CD14-positive monocyte (primary cell): Measurements from ENCODE around the gene NSG2. TPM values are rescaled to one million over a fixed set of nuclear protein-coding genes. Genes with fewer than 3 reads are reported as not detected.
A peak's percentile ranks its signal among the peaks of the same experiment; 100 is the strongest.

ENCODE experiments used
- DNase-seq, 3 donors: peaks; one replicate each; pipeline ENCODE4 v3.0.0-alpha.2; 2011 to 2022
- H2AFZ ChIP-seq: 2 replicates; pipeline ENCODE4 v1.6.0; 2012; ENCODE audit warnings: mild to moderate bottlenecking, low read depth, low read length, inconsistent platforms; ENCODE audit not compliant: insufficient read depth, poor library complexity, severe bottlenecking
- H3K27ac ChIP-seq, 2 donors: 1 replicate in 1 of 2; 2 replicates in 1 of 2; pipeline ENCODE4 v1.5.1; 2012 to 2013; ENCODE audit warnings: low read length in 2 of 2, control low read depth in 1 of 2, inconsistent platforms in 1 of 2, low read depth in 1 of 2, mild to moderate bottlenecking in 1 of 2
- H3K27me3 ChIP-seq, 2 donors: one replicate each; pipeline versions ENCODE4 v1.6.0 to v1.6.1; 2011 to 2013; ENCODE audit warnings: low read length in 2 of 2; ENCODE audit not compliant: control insufficient read depth in 2 of 2, insufficient read depth in 2 of 2
- H3K36me3 ChIP-seq, 2 donors: replicated peaks in 1 of 2; 1 replicate in 1 of 2; 2 replicates in 1 of 2; pipeline versions ENCODE4 v1.5.1 to v1.6.1; 2012 to 2013; ENCODE audit warnings: low read length in 2 of 2, control low read depth in 1 of 2, inconsistent platforms in 1 of 2, mild to moderate bottlenecking in 1 of 2; ENCODE audit not compliant: insufficient read depth in 2 of 2, control insufficient read depth in 1 of 2
- H3K4me1 ChIP-seq, 2 donors: 1 replicate in 1 of 2; 2 replicates in 1 of 2; pipeline versions ENCODE4 v1.5.1 to v1.6.1; 2012 to 2013; ENCODE audit warnings: low read length in 2 of 2, control low read depth in 1 of 2, inconsistent platforms in 1 of 2, mild to moderate bottlenecking in 1 of 2, moderate library complexity in 1 of 2; ENCODE audit not compliant: insufficient read depth in 2 of 2, control insufficient read depth in 1 of 2
- H3K4me2 ChIP-seq: replicated peaks from 2 replicates; pipeline ENCODE3; 2012; ENCODE audit warnings: low read length, moderate library complexity, mild to moderate bottlenecking; ENCODE audit not compliant: poor library complexity, severe bottlenecking; ENCODE audit errors: extremely low read depth
- H3K4me3 ChIP-seq, 3 experiments: fragments of 200-600 bp in 1 of 3; sonication (generic) in 1 of 3; replicated peaks in 1 of 3; 1 replicate in 2 of 3; 2 replicates in 1 of 3; pipeline ENCODE4 v1.5.1; 2011 to 2013; ENCODE audit warnings: low read length in 3 of 3, mild to moderate bottlenecking in 3 of 3, control low read depth in 2 of 3, low read depth in 2 of 3, inconsistent platforms in 1 of 3, moderate library complexity in 1 of 3
- H3K79me2 ChIP-seq: 2 replicates; pipeline ENCODE4 v1.6.0; 2012; ENCODE audit warnings: mild to moderate bottlenecking, control low read depth, inconsistent platforms, low read length, moderate library complexity; ENCODE audit not compliant: insufficient read depth
- H3K9ac ChIP-seq: 2 replicates; pipeline ENCODE4 v1.6.0; 2017; ENCODE audit warnings: low read length, mild to moderate bottlenecking; ENCODE audit not compliant: insufficient read depth, poor library complexity, severe bottlenecking
- H3K9me3 ChIP-seq, 2 donors: replicated peaks in 1 of 2; 1 replicate in 1 of 2; 2 replicates in 1 of 2; pipeline versions ENCODE4 v1.5.1 to v1.6.1; 2012 to 2013; ENCODE audit warnings: low read length in 2 of 2, control low read depth in 1 of 2; ENCODE audit not compliant: control insufficient read depth in 1 of 2, insufficient read depth in 1 of 2
- H4K20me1 ChIP-seq: 2 replicates; pipeline ENCODE4 v1.6.0; 2012; ENCODE audit warnings: mild to moderate bottlenecking, low read length, control low read depth, moderate library complexity; ENCODE audit not compliant: insufficient read depth
- H3K27ac Mint-ChIP-seq, 7 donors: one replicate each; pipeline ENCODE4 v1.8.0; 2020; ENCODE audit warnings: mild to moderate bottlenecking in 7 of 7, mixed read lengths in 7 of 7, moderate library complexity in 6 of 7, inconsistent platforms in 2 of 7
- H3K27me3 Mint-ChIP-seq, 3 donors: one replicate each; pipeline ENCODE4 v1.8.0; 2021 to 2022; ENCODE audit warnings: low read depth in 3 of 3, mild to moderate bottlenecking in 3 of 3, mixed read lengths in 3 of 3, moderate library complexity in 3 of 3, inconsistent platforms in 1 of 3
- H3K36me3 Mint-ChIP-seq, 2 donors: one replicate each; pipeline ENCODE4 v1.8.0; 2020; ENCODE audit warnings: mixed read lengths in 2 of 2, inconsistent platforms in 1 of 2, mild to moderate bottlenecking in 1 of 2
- H3K4me1 Mint-ChIP-seq: one replicate; pipeline ENCODE4 v1.8.0; 2020; ENCODE audit warnings: mild to moderate bottlenecking, mixed read lengths
- H3K4me3 Mint-ChIP-seq, 2 donors: one replicate each; pipeline ENCODE4 v1.8.0; 2020; ENCODE audit warnings: mild to moderate bottlenecking in 2 of 2, mixed read lengths in 2 of 2, moderate library complexity in 1 of 2
- H3K9me3 Mint-ChIP-seq, 7 donors: one replicate each; pipeline ENCODE4 v1.8.0; 2020 to 2022; ENCODE audit warnings: mixed read lengths in 7 of 7, mild to moderate bottlenecking in 6 of 7, moderate library complexity in 6 of 7, inconsistent platforms in 2 of 7
- CTCF ChIP-seq: fragments of 200-600 bp; IDR thresholded peaks from one replicate; pipeline ENCODE4 v1.8.0; 2022; ENCODE audit warnings: antibody characterized with exemption, mild to moderate bottlenecking
- WGBS: methylation state at CpG from one replicate; pipeline ENCODE4 v1.1.5; 2013; ENCODE audit warnings: missing lambda C conversion rate; ENCODE audit not compliant: insufficient coverage; 5-methylcytosine and 5-hydroxymethylcytosine counted together
- intact Hi-C, 2 donors: fragments of 100-400 bp; cut with micrococcal nuclease; formaldehyde crosslinking; loops; one replicate each; pipeline versions ENCODE4 v1.15.0 to v1.15.1; 2023
- polyA plus RNA-seq, 3 donors: library from polyadenylated mRNA; depleted of rRNA in 1 of 3; unstranded in 2 of 3; stranded (reverse) in 1 of 3; fragments of 300-500 nt in 2 of 3; fragments of >200 nt in 1 of 3; fragmentation: Illumina TruSeq in 2 of 3; gene quantifications; 1 replicate in 2 of 3; 2 replicates in 1 of 3; pipeline ENCODE4 v1.2.3, GENCODE V29; 2012 to 2021

Gene NSG2
- polyA plus RNA-seq, 3 donors, result not detected

- WGBS, result 74% methylated on average over 3 of the region's 4 CpGs
- no peak for TF ChIP-seq CTCF
- H3K36me3 Mint-ChIP-seq, result no peaks in the 10 kb centered on the region
- no peaks in the 10 kb centered on the region for H3K9me3 Mint-ChIP-seq
- no peak for DNase-seq
- H3K4me3 Mint-ChIP-seq, result no peak overlapping the region
- no peak overlapping the region for H3K9ac ChIP-seq
- H3K79me2 ChIP-seq, result no peaks in the 10 kb centered on the region
- H3K4me1 Mint-ChIP-seq, result no peaks in the 10 kb centered on the region
- no peaks in the 10 kb centered on the region for H3K4me1 ChIP-seq
- H4K20me1 ChIP-seq, result no peaks in the 10 kb centered on the region
- H3K9me3 ChIP-seq, result no peaks in the 10 kb centered on the region
- no peak overlapping the region for H3K27ac Mint-ChIP-seq
- H2AFZ ChIP-seq, result no peak overlapping the region
- H3K36me3 ChIP-seq, result no peaks in the 10 kb centered on the region
- no peak overlapping the region for H3K4me3 ChIP-seq
- no peak overlapping the region for H3K27ac ChIP-seq
- H3K4me2 ChIP-seq, result no peak overlapping the region
- peaks cover 4 to 18% (median 7%) of the 10 kb centered on the region in 3 donors for H3K27me3 Mint-ChIP-seq
- H3K27me3 ChIP-seq, result no peaks in the 10 kb centered on the region
- intact Hi-C loops, result no loop called here
These were observed 2.1 kb downstream of the NSG2 start for GRCh38 chr5:174047472-174048099.

- H3K4me3 ChIP-seq, result no peak overlapping the region
- 73% methylated on average over 2 of the region's 5 CpGs for WGBS
- H2AFZ ChIP-seq, result no peak overlapping the region
- Mint-ChIP-seq H3K4me3 (no peak overlapping the region), H3K27me3 (peaks cover 2 to 5% (median 3%) of the 10 kb centered on the region in 3 donors), H3K9me3 (peaks cover 0 to 2% (median 0%) of the 10 kb centered on the region in 7 donors), H3K27ac (peak overlapping the region in 1 of 7 donors; percentile 26), H3K36me3 (no peaks in the 10 kb centered on the region), H3K4me1 (no peaks in the 10 kb centered on the region)
- no peaks in the 10 kb centered on the region for H4K20me1 ChIP-seq
- H3K4me2 ChIP-seq, result no peak overlapping the region
- DNase-seq, result no peak
- H3K27ac ChIP-seq, result no peak overlapping the region
- H3K36me3 ChIP-seq, result no peaks in the 10 kb centered on the region
- intact Hi-C loops, result no loop called here
- no peaks in the 10 kb centered on the region for H3K4me1 ChIP-seq
- no peak for TF ChIP-seq CTCF
- H3K9ac ChIP-seq, result no peak overlapping the region
- no peaks in the 10 kb centered on the region for H3K79me2 ChIP-seq
- H3K9me3 ChIP-seq, result no peaks in the 10 kb centered on the region
- no peaks in the 10 kb centered on the region for H3K27me3 ChIP-seq
These were observed 7.1 kb downstream of the NSG2 start for GRCh38 chr5:174052636-174053035.
